HepG2 (cell line): ENCODE data around the gene DHX16. TPM values are rescaled to one million over a fixed set of nuclear protein-coding genes. Genes with fewer than 3 reads are reported as not detected.

Source experiments
- DMTF1 ChIP-seq: sonication (generic); formaldehyde crosslinking; IDR thresholded peaks from 2 replicates; pipeline ENCODE4 v1.4.0; 2020; ENCODE audit warnings: mild to moderate bottlenecking, missing genetic modification reagents
- EZH2 ChIP-seq: conservative IDR thresholded peaks from 2 replicates; pipeline ENCODE4 v1.6.1; 2012; ENCODE audit warnings: mild to moderate bottlenecking, low read depth, low read length, moderate library complexity
- FOSL1 ChIP-seq: sonication (generic); formaldehyde crosslinking; IDR thresholded peaks from 2 replicates; pipeline ENCODE4 v1.9.0; 2021; ENCODE audit warnings: missing genetic modification reagents, borderline replicate concordance
- HNF4G ChIP-seq, 2 experiments: sonication (generic) in 1 of 2; formaldehyde crosslinking in 1 of 2; IDR thresholded peaks; 2 replicates each; pipeline versions ENCODE4 v1.4.0 to v1.6.1; 2011 to 2020; ENCODE audit warnings: borderline replicate concordance in 2 of 2, low read depth in 2 of 2, mild to moderate bottlenecking in 2 of 2, low read length in 1 of 2, missing genetic modification reagents in 1 of 2, moderate library complexity in 1 of 2
- KDM4B ChIP-seq: sonication (generic); formaldehyde crosslinking; IDR thresholded peaks from 2 replicates; pipeline ENCODE4 v1.4.0; 2020; ENCODE audit warnings: missing genetic modification reagents
- MIXL1 ChIP-seq: IDR thresholded peaks from 2 replicates; pipeline ENCODE4 v1.6.1; 2016
- PRMT3 ChIP-seq: sonication (generic); formaldehyde crosslinking; IDR thresholded peaks from 2 replicates; pipeline ENCODE4 v1.8.1; 2022; ENCODE audit warnings: low read depth, mild to moderate bottlenecking, moderate library complexity, missing genetic modification reagents, borderline replicate concordance
- PRPF4 ChIP-seq: fragments of 200-400 bp; formaldehyde crosslinking; IDR thresholded peaks from 2 replicates; pipeline ENCODE4 v1.6.1; 2016; ENCODE audit warnings: low read length, low read depth; ENCODE audit not compliant: poor library complexity, severe bottlenecking
- RFX3 ChIP-seq: IDR thresholded peaks from 2 replicates; pipeline ENCODE4 v1.6.1; 2016; ENCODE audit warnings: missing biosample characterization, missing genetic modification reagents
- SOX6 ChIP-seq, 2 experiments: fragments of 450-650 bp in 1 of 2; sonication (generic) in 1 of 2; formaldehyde crosslinking in 1 of 2; IDR thresholded peaks; 2 replicates each; pipeline versions ENCODE4 v1.4.0 to v1.6.1; 2017 to 2020; ENCODE audit warnings: antibody characterized with exemption in 1 of 2, mild to moderate bottlenecking in 1 of 2, missing genetic modification reagents in 1 of 2
- TAF15 ChIP-seq: fragments of 200-400 bp; formaldehyde crosslinking; IDR thresholded peaks from one replicate; pipeline ENCODE4 v1.6.1; 2018; ENCODE audit warnings: mild to moderate bottlenecking, low read depth, low read length; ENCODE audit not compliant: poor library complexity, severe bottlenecking
- ZNF224 ChIP-seq: sonication (generic); formaldehyde crosslinking; IDR thresholded peaks from 2 replicates; pipeline ENCODE4 v1.5.0; 2020; ENCODE audit warnings: mild to moderate bottlenecking, missing genetic modification reagents
- ZNF407 ChIP-seq: sonication (generic); formaldehyde crosslinking; IDR thresholded peaks from one replicate; pipeline ENCODE4 v1.5.1; 2020; ENCODE audit warnings: mild to moderate bottlenecking, missing genetic modification reagents; ENCODE audit errors: not compliant biosample characterization
- ZNF414 ChIP-seq: sonication (generic); formaldehyde crosslinking; IDR thresholded peaks from 2 replicates; pipeline ENCODE4 v1.5.0; 2020; ENCODE audit warnings: missing genetic modification reagents
- ZNF83 ChIP-seq: sonication (generic); formaldehyde crosslinking; IDR thresholded peaks from 2 replicates; pipeline ENCODE4 v1.4.0; 2020; ENCODE audit warnings: missing genetic modification reagents, mild to moderate bottlenecking, borderline replicate concordance
- ZSCAN20 ChIP-seq: sonication (generic); formaldehyde crosslinking; IDR thresholded peaks from 2 replicates; pipeline ENCODE4 v1.4.0; 2020; ENCODE audit warnings: missing genetic modification reagents, mild to moderate bottlenecking, borderline replicate concordance
- polyA plus RNA-seq, 8 experiments: library from polyadenylated mRNA; depleted of rRNA in 3 of 8; stranded (reverse) in 7 of 8; unstranded in 1 of 8; fragments of >200 nt; fragmentation: Illumina TruSeq in 4 of 8; extraction: Trizol in 4 of 8; gene quantifications; 2 replicates each; pipeline versions ENCODE4 v1.2.1 to v1.2.3, GENCODE V29; 2011 to 2016; ENCODE audit warnings: low read depth in 4 of 8, missing spikeins in 1 of 8, mixed read lengths in 1 of 8; ENCODE audit not compliant: insufficient read depth in 1 of 8
- total RNA-seq, 5 experiments: library from RNA; depleted of rRNA; stranded (reverse); fragments of >200 nt; fragmentation: Illumina TruSeq; extraction: Trizol; gene quantifications; 2 replicates each; pipeline ENCODE4 v1.2.3, GENCODE V29; 2016; ENCODE audit warnings: low read depth in 1 of 5

DHX16 gene
- total and polyA plus RNA-seq, 2 of the 13 experiments (the other 11 are each of a cell fraction or from before 2014, with no cell fraction given) = 57.0 to 58.5 TPM

GRCh38 chr6:30654798-30655742 is 17.7 kb downstream of the DHX16 start (continued):
- TF ChIP-seq ZNF407 (CRISPR knock-in tag) = peak; percentile 24
- no peak for TF ChIP-seq PRPF4
- no peak for TF ChIP-seq SOX6 (IDR thresholded peaks at IDR 0.05)
- peak; percentile 99 for TF ChIP-seq SOX6 (CRISPR knock-in tag; IDR thresholded peaks at IDR 0.05)
- no peak for TF ChIP-seq ZNF224
- no peak for TF ChIP-seq DMTF1
- TF ChIP-seq PRMT3 (CRISPR knock-in tag) = no peak
- TF ChIP-seq TAF15 = no peak
- TF ChIP-seq FOSL1 (CRISPR knock-in tag) = no peak
- no peak for TF ChIP-seq EZH2
- TF ChIP-seq KDM4B (CRISPR knock-in tag) = peak; percentile 60; the same call in 1 of the 2 replicates
- TF ChIP-seq ZNF83 (CRISPR knock-in tag) = 0 out of 2 replicates have a peak, but pooled peaks have one; percentile 57
- TF ChIP-seq ZSCAN20 (CRISPR knock-in tag) = no peak
- TF ChIP-seq MIXL1 = peak; percentile 90
- peak; percentile 89 for TF ChIP-seq HNF4G (IDR thresholded peaks at IDR 0.05; ENCODE audit: borderline replicate concordance, low read depth, low read length)
- TF ChIP-seq HNF4G (CRISPR knock-in tag; IDR thresholded peaks at IDR 0.05; ENCODE audit: borderline replicate concordance, low read depth) = peak; percentile 97
- TF ChIP-seq RFX3 (CRISPR knock-in tag) = no peak
- TF ChIP-seq ZNF414 (CRISPR knock-in tag) = no peak
